ENCODE measurements around the gene MGAT4B.

- no peak for TF ChIP-seq POLR2AphosphoS5 (IDR thresholded peaks at IDR 0.05; ENCODE audit: low read depth, low read length)
- no peak for TF ChIP-seq PAX5 (IDR thresholded peaks at IDR 0.05; ENCODE audit: insufficient read depth, low read length, severe bottlenecking)
- no peak for TF ChIP-seq TAF1 (IDR thresholded peaks at IDR 0.05; ENCODE audit: low read depth, low read length)
Observed at GRCh38 chr5:179792612-179793467, 13.8 kb downstream of the MGAT4B start.

Measured in GM12891 (cell line).